Esophagus muscularis mucosa (tissue), 4 donors: ENCODE data around the gene MAGI3. TPM values are rescaled to one million over a fixed set of nuclear protein-coding genes. Genes with fewer than 3 reads are reported as not detected.
A peak's percentile ranks its signal among the peaks of the same experiment; 100 is the strongest.

Experiments used
- DNase-seq: peaks from one replicate; pipeline ENCODE4 v3.0.0-alpha.2; 2017; ENCODE audit errors: extremely low spot score
- H3K27ac ChIP-seq, 4 donors: fragments of 200-600 bp; sonication (generic); replicated peaks in 1 of 4; 1 replicate in 3 of 4; 2 replicates in 1 of 4; pipeline ENCODE4 v1.5.1; 2016 to 2019; ENCODE audit warnings: mild to moderate bottlenecking in 1 of 4
- H3K27me3 ChIP-seq, 4 donors: fragments of 200-600 bp; sonication (generic); one replicate each; pipeline versions ENCODE4 v1.5.1 to v1.6.0; 2016 to 2019
- H3K36me3 ChIP-seq, 4 donors: fragments of 200-600 bp; sonication (generic); one replicate each; pipeline ENCODE4 v1.5.1; 2016 to 2019
- H3K4me1 ChIP-seq, 4 donors: fragments of 200-600 bp; sonication (generic); one replicate each; pipeline ENCODE4 v1.5.1; 2016 to 2019
- H3K4me3 ChIP-seq, 4 donors: fragments of 200-600 bp; sonication (generic); 1 replicate in 2 of 4; 2 replicates in 2 of 4; pipeline ENCODE4 v1.5.1; 2016 to 2019; ENCODE audit warnings: mild to moderate bottlenecking in 4 of 4, moderate library complexity in 1 of 4
- H3K9me3 ChIP-seq, 4 donors: fragments of 200-600 bp; sonication (generic); 1 replicate in 3 of 4; 2 replicates in 1 of 4; pipeline ENCODE4 v1.5.1; 2016 to 2019
- CTCF ChIP-seq, 3 experiments: fragments of 200-600 bp in 2 of 3; fragments of 450-650 bp in 1 of 3; sonication (generic) in 2 of 3; IDR thresholded peaks; one replicate each; pipeline ENCODE4 v1.5.1; 2017 to 2019; ENCODE audit warnings: antibody characterized with exemption in 3 of 3, mild to moderate bottlenecking in 2 of 3, moderate library complexity in 1 of 3
- EP300 ChIP-seq: sonication (generic); formaldehyde crosslinking; IDR thresholded peaks from one replicate; pipeline ENCODE4 v1.6.1; 2017; ENCODE audit warnings: antibody characterized with exemption
- POLR2A ChIP-seq: fragments of 450-650 bp; IDR thresholded peaks from one replicate; pipeline ENCODE4 v1.6.1; 2017; ENCODE audit warnings: antibody characterized with exemption, moderate library complexity, mild to moderate bottlenecking, low read depth
- POLR2AphosphoS5 ChIP-seq, 2 donors: sonication (generic); formaldehyde crosslinking; IDR thresholded peaks; one replicate each; pipeline ENCODE4 v1.6.1; 2017; ENCODE audit warnings: antibody characterized with exemption in 2 of 2
- WGBS: methylation state at CpG from one replicate; pipeline ENCODE4 v1.1.5; 2018; 5-methylcytosine and 5-hydroxymethylcytosine counted together
- intact Hi-C: fragments of 100-400 bp; cut with DNase I; formaldehyde crosslinking; loops from one replicate; pipeline ENCODE4 v1.15.1; 2023
- total RNA-seq, 4 donors: library from RNA; depleted of rRNA; stranded (reverse); fragments of >200 nt; gene quantifications; one replicate each; pipeline versions ENCODE4 v1.1.0 to v1.2.1, GENCODE V29; 2016

The MAGI3 gene
- total RNA-seq, 4 donors from 2014 or later, result 14.6 to 21.7 (median 16.4) TPM

GRCh38 chr1:113452921-113453770 is 62.8 kb downstream of the MAGI3 start:
- Histone ChIP-seq H3K9me3 (no peaks in the 10 kb centered on the region), H3K27me3 (no peaks in the 10 kb centered on the region), H3K4me3 (no peak overlapping the region), H3K4me1 (peaks cover 4 to 48% (median 42%) of the 10 kb centered on the region in 4 donors), H3K36me3 (no peaks in the 10 kb centered on the region), H3K27ac (peak overlapping the region in 1 of 4 donors; percentile 40)
- no peak for DNase-seq
- intact Hi-C loops, result no loop called here
- peak; percentile 15 to 30 (median 15) for TF ChIP-seq CTCF (IDR thresholded peaks at IDR 0.05)
- no peak for TF ChIP-seq POLR2A
- 73% methylated on average over 2 of the region's 2 CpGs for WGBS

- Histone ChIP-seq H3K9me3 (no peaks in the 10 kb centered on the region), H3K27ac (no peak overlapping the region), H3K36me3 (no peaks in the 10 kb centered on the region), H3K4me1 (peaks cover 4 to 45% (median 42%) of the 10 kb centered on the region in 4 donors), H3K4me3 (no peak overlapping the region), H3K27me3 (no peaks in the 10 kb centered on the region)
- no peak for DNase-seq
- intact Hi-C loops, result no loop called here
- no peak for TF ChIP-seq POLR2A
- TF ChIP-seq EP300, result no peak
- TF ChIP-seq CTCF (IDR thresholded peaks at IDR 0.05), result peak in 1 of 3 experiments; percentile 4
- no peak for TF ChIP-seq POLR2AphosphoS5 (IDR thresholded peaks at IDR 0.05)
- WGBS, result 89% methylated on average over 1 of the region's 1 CpG
Measured at GRCh38 chr1:113453771-113454083, 63.4 kb downstream of the MAGI3 start.

- DNase-seq, result no peak
- intact Hi-C loops, result no loop called here
- Histone ChIP-seq H3K27ac (no peak overlapping the region), H3K4me1 (peaks cover 4 to 45% (median 42%) of the 10 kb centered on the region in 4 donors), H3K4me3 (no peak overlapping the region), H3K9me3 (no peaks in the 10 kb centered on the region), H3K27me3 (no peaks in the 10 kb centered on the region), H3K36me3 (no peaks in the 10 kb centered on the region)
- 93% methylated on average over 1 of the region's 1 CpG for WGBS
- TF ChIP-seq EP300 (no peak), CTCF (IDR thresholded peaks at IDR 0.05) (no peak), POLR2A (no peak), POLR2AphosphoS5 (IDR thresholded peaks at IDR 0.05) (no peak)
Measured at GRCh38 chr1:113455374-113455773, 65.1 kb downstream of the MAGI3 start.

- TF ChIP-seq CTCF (IDR thresholded peaks at IDR 0.05), result no peak
- TF ChIP-seq POLR2AphosphoS5 (IDR thresholded peaks at IDR 0.05), result peak; percentile 41 to 48
- no peaks in the 10 kb centered on the region for H3K27me3 ChIP-seq
- H3K9me3 ChIP-seq, result no peaks in the 10 kb centered on the region
- H3K4me1 ChIP-seq, result peaks cover under 1 to 37% (median 34%) of the 10 kb centered on the region in 4 donors
- H3K4me3 ChIP-seq, result peak overlapping the region in 1 of 4 donors; percentile 13
- peak; percentile 89 for DNase-seq
- H3K27ac ChIP-seq, result peak overlapping the region in 3 of 4 donors; percentile 4 to 51 (median 6)
- H3K36me3 ChIP-seq, result no peaks in the 10 kb centered on the region
- intact Hi-C loops, result no loop called here
- 33% methylated on average over 2 of the region's 2 CpGs for WGBS
Measured at GRCh38 chr1:113456967-113457366, 66.7 kb downstream of the MAGI3 start.

- no peak for DNase-seq
Measured at GRCh38 chr1:113459279-113459678, 69.0 kb downstream of the MAGI3 start.

More at GRCh38 chr1:113459279-113459678, 69.0 kb downstream of the MAGI3 start:
- Histone ChIP-seq H3K36me3 (no peaks in the 10 kb centered on the region), H3K9me3 (peaks cover 0 to under 1% (median 0%) of the 10 kb centered on the region in 4 donors), H3K27me3 (no peaks in the 10 kb centered on the region), H3K4me1 (peaks cover 0 to 20% (median 18%) of the 10 kb centered on the region in 4 donors), H3K27ac (peak overlapping the region in 1 of 4 donors; percentile 11), H3K4me3 (no peak overlapping the region)
- no peak for TF ChIP-seq POLR2A
- no peak for TF ChIP-seq POLR2AphosphoS5 (IDR thresholded peaks at IDR 0.05)
- no peak for TF ChIP-seq EP300
- TF ChIP-seq CTCF (IDR thresholded peaks at IDR 0.05), result no peak
- intact Hi-C loops, result no loop called here
